Measurements from ENCODE around the gene SIDT2. TPM values are rescaled to one million over a fixed set of nuclear protein-coding genes. Genes with fewer than 3 reads are reported as not detected.

Gene SIDT2
- total RNA-seq, 1 experiment from 2014 or later, result 47.6 TPM

GRCh38 chr11:117166491-117166890 is 12.1 kb upstream of the SIDT2 start:
- Histone ChIP-seq H3K27ac (ENCODE audit: low read length) (no peak overlapping the region), H3K4me3 (ENCODE audit: low read depth in 2 of 2, low read length in 2 of 2) (no peak overlapping the region), H3K4me1 (ENCODE audit: control insufficient read depth, insufficient read depth, low read length) (no peaks in the 10 kb centered on the region), H3K27me3 (ENCODE audit: control insufficient read depth, insufficient read depth, low read length) (no peaks in the 10 kb centered on the region), H3K9me3 (ENCODE audit: control insufficient read depth, insufficient read depth, low read depth, low read length) (no peaks in the 10 kb centered on the region), H3K36me3 (ENCODE audit: control insufficient read depth, insufficient read depth, low read length) (peaks cover 52% of the 10 kb centered on the region)
- CTCF ChIA-PET, result no interaction called here
- intact Hi-C loops (cut with micrococcal nuclease; ENCODE audit: unreplicated experiment) (no loop called here), in situ Hi-C loops (cut with HindIII; ENCODE audit: low pct_unique_long_range_greater_than_20kb, low sequenced_read_pairs) (no loop called here)
- POLR2A ChIA-PET, result interaction anchor here (0.6 kb wide), 1 partner anchor 12 kb away, joined by 4 read pairs; the partner anchor contains the start of gene SIDT2
- ATAC-seq, result no peak
- DNase-seq (ENCODE audit: low read depth, low spot score), result no peak
- TF ChIP-seq, protein P1, sequence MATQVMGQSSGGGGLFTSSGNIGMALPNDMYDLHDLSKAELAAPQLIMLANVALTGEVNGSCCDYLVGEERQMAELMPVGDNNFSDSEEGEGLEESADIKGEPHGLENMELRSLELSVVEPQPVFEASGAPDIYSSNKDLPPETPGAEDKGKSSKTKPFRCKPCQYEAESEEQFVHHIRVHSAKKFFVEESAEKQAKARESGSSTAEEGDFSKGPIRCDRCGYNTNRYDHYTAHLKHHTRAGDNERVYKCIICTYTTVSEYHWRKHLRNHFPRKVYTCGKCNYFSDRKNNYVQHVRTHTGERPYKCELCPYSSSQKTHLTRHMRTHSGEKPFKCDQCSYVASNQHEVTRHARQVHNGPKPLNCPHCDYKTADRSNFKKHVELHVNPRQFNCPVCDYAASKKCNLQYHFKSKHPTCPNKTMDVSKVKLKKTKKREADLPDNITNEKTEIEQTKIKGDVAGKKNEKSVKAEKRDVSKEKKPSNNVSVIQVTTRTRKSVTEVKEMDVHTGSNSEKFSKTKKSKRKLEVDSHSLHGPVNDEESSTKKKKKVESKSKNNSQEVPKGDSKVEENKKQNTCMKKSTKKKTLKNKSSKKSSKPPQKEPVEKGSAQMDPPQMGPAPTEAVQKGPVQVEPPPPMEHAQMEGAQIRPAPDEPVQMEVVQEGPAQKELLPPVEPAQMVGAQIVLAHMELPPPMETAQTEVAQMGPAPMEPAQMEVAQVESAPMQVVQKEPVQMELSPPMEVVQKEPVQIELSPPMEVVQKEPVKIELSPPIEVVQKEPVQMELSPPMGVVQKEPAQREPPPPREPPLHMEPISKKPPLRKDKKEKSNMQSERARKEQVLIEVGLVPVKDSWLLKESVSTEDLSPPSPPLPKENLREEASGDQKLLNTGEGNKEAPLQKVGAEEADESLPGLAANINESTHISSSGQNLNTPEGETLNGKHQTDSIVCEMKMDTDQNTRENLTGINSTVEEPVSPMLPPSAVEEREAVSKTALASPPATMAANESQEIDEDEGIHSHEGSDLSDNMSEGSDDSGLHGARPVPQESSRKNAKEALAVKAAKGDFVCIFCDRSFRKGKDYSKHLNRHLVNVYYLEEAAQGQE (IDR thresholded peaks at IDR 0.05; ENCODE audit: insufficient read depth in 1 of 2, low read depth in 2 of 2, low read length in 1 of 2), result no peak
- TF ChIP-seq SIN3A (IDR thresholded peaks at IDR 0.05; ENCODE audit: borderline replicate concordance, insufficient read depth, low read depth, low read length), result no peak
- no peak for TF ChIP-seq TCF7L2 (IDR thresholded peaks at IDR 0.05; ENCODE audit: low read depth, low read length)
- TF ChIP-seq, protein P2, sequence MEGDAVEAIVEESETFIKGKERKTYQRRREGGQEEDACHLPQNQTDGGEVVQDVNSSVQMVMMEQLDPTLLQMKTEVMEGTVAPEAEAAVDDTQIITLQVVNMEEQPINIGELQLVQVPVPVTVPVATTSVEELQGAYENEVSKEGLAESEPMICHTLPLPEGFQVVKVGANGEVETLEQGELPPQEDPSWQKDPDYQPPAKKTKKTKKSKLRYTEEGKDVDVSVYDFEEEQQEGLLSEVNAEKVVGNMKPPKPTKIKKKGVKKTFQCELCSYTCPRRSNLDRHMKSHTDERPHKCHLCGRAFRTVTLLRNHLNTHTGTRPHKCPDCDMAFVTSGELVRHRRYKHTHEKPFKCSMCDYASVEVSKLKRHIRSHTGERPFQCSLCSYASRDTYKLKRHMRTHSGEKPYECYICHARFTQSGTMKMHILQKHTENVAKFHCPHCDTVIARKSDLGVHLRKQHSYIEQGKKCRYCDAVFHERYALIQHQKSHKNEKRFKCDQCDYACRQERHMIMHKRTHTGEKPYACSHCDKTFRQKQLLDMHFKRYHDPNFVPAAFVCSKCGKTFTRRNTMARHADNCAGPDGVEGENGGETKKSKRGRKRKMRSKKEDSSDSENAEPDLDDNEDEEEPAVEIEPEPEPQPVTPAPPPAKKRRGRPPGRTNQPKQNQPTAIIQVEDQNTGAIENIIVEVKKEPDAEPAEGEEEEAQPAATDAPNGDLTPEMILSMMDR (IDR thresholded peaks at IDR 0.05), result no peak
- no peak for TF ChIP-seq POLR2AphosphoS5 (IDR thresholded peaks at IDR 0.05; ENCODE audit: low read depth, low read length)
- no TSS peak for BruUV-seq (replicated peaks)

- H3K36me3 ChIP-seq (ENCODE audit: control insufficient read depth, insufficient read depth, low read length), result peaks cover 40% of the 10 kb centered on the region
- no peaks in the 10 kb centered on the region for H3K27me3 ChIP-seq (ENCODE audit: control insufficient read depth, insufficient read depth, low read length)
- H3K27ac ChIP-seq (ENCODE audit: low read length), result no peak overlapping the region
- CTCF ChIA-PET, result no interaction called here
- POLR2A ChIA-PET, result interaction anchor here (0.5 to 1.1 kb wide), 4 partner anchors 7 to 334 kb away, joined by 3 to 10 read pairs (median 4); no protein-coding TSS in a partner anchor
- DNase-seq (ENCODE audit: low read depth, low spot score) (no peak), ATAC-seq (no peak)
- no peaks in the 10 kb centered on the region; the same call in 1 of the 2 replicates for H3K4me1 ChIP-seq (ENCODE audit: control insufficient read depth, insufficient read depth, low read length)
- intact Hi-C loops (cut with micrococcal nuclease; ENCODE audit: unreplicated experiment), result loop anchor here (10.0 kb wide), 1 partner anchor 55 kb away; no protein-coding TSS in a partner anchor
- TF ChIP-seq, protein P1 (IDR thresholded peaks at IDR 0.05; ENCODE audit: insufficient read depth in 1 of 2, low read depth in 2 of 2, low read length in 1 of 2), result no peak
- TF ChIP-seq, protein P2 (IDR thresholded peaks at IDR 0.05), result no peak
- TF ChIP-seq SIN3A (IDR thresholded peaks at IDR 0.05; ENCODE audit: borderline replicate concordance, insufficient read depth, low read depth, low read length) (no peak), POLR2AphosphoS5 (IDR thresholded peaks at IDR 0.05; ENCODE audit: low read depth, low read length) (no peak), TCF7L2 (IDR thresholded peaks at IDR 0.05; ENCODE audit: low read depth, low read length) (no peak)
- no TSS peak for BruUV-seq (replicated peaks)
- in situ Hi-C loops (cut with HindIII; ENCODE audit: low pct_unique_long_range_greater_than_20kb, low sequenced_read_pairs), result no loop called here
- H3K4me3 ChIP-seq (ENCODE audit: low read depth in 2 of 2, low read length in 2 of 2), result no peak overlapping the region
- no peaks in the 10 kb centered on the region for H3K9me3 ChIP-seq (ENCODE audit: control insufficient read depth, insufficient read depth, low read depth, low read length)
These were observed 8.8 kb upstream of the SIDT2 start for GRCh38 chr11:117169736-117170135.

All from Panc1 (cell line).